SK-N-SH (cell line): ENCODE data around the gene TAC4. TPM values are rescaled to one million over a fixed set of nuclear protein-coding genes. Genes with fewer than 3 reads are reported as not detected.

Source experiments
- CTCF ChIA-PET: fragments of 300-600, 350-600 bp; formaldehyde crosslinking; extraction: SDS; loops from one replicate; lab custom pipeline; 2021; lab: Yijun Ruan, JAX
- POLR2A ChIA-PET: fragments of 350-600 bp; sonication (Branson Sonifier 250); formaldehyde crosslinking; extraction: SDS; loops from one replicate; lab custom pipeline; 2020; ENCODE audit warnings: antibody characterized with exemption, inconsistent platforms; lab: Yijun Ruan, JAX
- DNase-seq: peaks from one replicate; pipeline ENCODE4 v3.0.0; 2012
- H2AFZ ChIP-seq: fragments of 200-600 bp; sonication (generic); 2 replicates; pipeline ENCODE4 v1.8.1; 2016; ENCODE audit warnings: antibody characterized with exemption, mild to moderate bottlenecking, low read depth
- H3F3A ChIP-seq: fragments of 200-600 bp; sonication (generic); replicated peaks from 2 replicates; pipeline ENCODE3; 2016; ENCODE audit warnings: antibody characterized with exemption, mild to moderate bottlenecking; ENCODE audit not compliant: insufficient read depth
- H3K27ac ChIP-seq, 2 experiments: fragments of 200-500 bp in 1 of 2; fragments of 200-600 bp in 1 of 2; sonication (Bioruptor generic) in 1 of 2; sonication (generic), shearing (Covaris generic) in 1 of 2; 2 replicates each; pipeline versions ENCODE4 v1.5.1 to v1.6.1; 2014 to 2016; ENCODE audit warnings: low read depth in 2 of 2, inconsistent platforms in 1 of 2, low read length in 1 of 2, mild to moderate bottlenecking in 1 of 2, mixed read lengths in 1 of 2
- H3K27me3 ChIP-seq: fragments of 200-600 bp; sonication (generic), shearing (Covaris generic); 2 replicates; pipeline ENCODE4 v1.6.1; 2016; ENCODE audit warnings: mixed run types; ENCODE audit not compliant: insufficient read depth
- H3K36me3 ChIP-seq, 2 experiments: fragments of 200-500 bp in 1 of 2; fragments of 200-600 bp in 1 of 2; sonication (Bioruptor generic) in 1 of 2; sonication (generic) in 1 of 2; replicated peaks in 1 of 2; 2 replicates each; pipeline versions ENCODE3 to v1.5.1; 2014 to 2016; ENCODE audit warnings: low read length in 1 of 2, mild to moderate bottlenecking in 1 of 2; ENCODE audit not compliant: insufficient read depth in 2 of 2, control insufficient read depth in 1 of 2
- H3K4me1 ChIP-seq, 2 experiments: fragments of 200-500 bp in 1 of 2; fragments of 200-600 bp in 1 of 2; sonication (Bioruptor generic) in 1 of 2; sonication (generic), shearing (Covaris generic) in 1 of 2; 2 replicates each; pipeline versions ENCODE4 v1.5.1 to v1.6.1; 2014 to 2016; ENCODE audit warnings: low read depth in 1 of 2, low read length in 1 of 2, mixed run types in 1 of 2; ENCODE audit not compliant: insufficient read depth in 2 of 2, control insufficient read depth in 1 of 2
- H3K4me2 ChIP-seq: fragments of 200-600 bp; sonication (generic), shearing (Covaris generic); 2 replicates; pipeline ENCODE4 v1.6.1; 2017; ENCODE audit warnings: mixed run types
- H3K4me3 ChIP-seq, 2 experiments: fragments of 200-500 bp in 1 of 2; fragments of 200-600 bp in 1 of 2; sonication (Bioruptor generic) in 1 of 2; sonication (generic), shearing (Covaris generic) in 1 of 2; 2 replicates each; pipeline versions ENCODE4 v1.5.1 to v1.8.1; 2014 to 2016; ENCODE audit warnings: low read depth in 2 of 2, inconsistent platforms in 1 of 2, low read length in 1 of 2, mild to moderate bottlenecking in 1 of 2, mixed read lengths in 1 of 2, moderate library complexity in 1 of 2
- H3K79me2 ChIP-seq: fragments of 200-600 bp; sonication (generic); 2 replicates; pipeline ENCODE4 v1.8.1; 2017; ENCODE audit warnings: mild to moderate bottlenecking; ENCODE audit not compliant: insufficient read depth
- H3K9ac ChIP-seq: fragments of 200-600 bp; sonication (generic); 2 replicates; pipeline ENCODE4 v1.6.1; 2017; ENCODE audit warnings: mixed run types
- H3K9me2 ChIP-seq: fragments of 200-600 bp; sonication (generic); 2 replicates; pipeline ENCODE4 v1.6.1; 2017; ENCODE audit warnings: mixed run types
- H3K9me3 ChIP-seq: fragments of 200-600 bp; sonication (generic); 2 replicates; pipeline ENCODE4 v1.6.1; 2017; ENCODE audit warnings: mixed run types, mild to moderate bottlenecking, moderate library complexity
- H4K20me1 ChIP-seq: fragments of 200-600 bp; sonication (generic); 2 replicates; pipeline ENCODE4 v1.6.1; 2017; ENCODE audit warnings: mild to moderate bottlenecking, mixed run types; ENCODE audit not compliant: insufficient read depth
- CHD2 ChIP-seq: fragments of 150-350 bp; IDR thresholded peaks from 2 replicates; pipeline ENCODE4 v1.6.1; 2018; ENCODE audit warnings: low read length; ENCODE audit not compliant: partially characterized antibody
- EZH2phosphoT487 ChIP-seq: fragments of 200-600 bp; sonication (generic); IDR thresholded peaks from 2 replicates; pipeline ENCODE4 v1.6.1; 2017; ENCODE audit warnings: low read depth, mixed run types, mild to moderate bottlenecking, antibody characterized with exemption, moderate library complexity, borderline replicate concordance
- FOSL2 ChIP-seq: IDR thresholded peaks from 2 replicates; pipeline ENCODE4 v1.4.0; 2012; ENCODE audit warnings: low read depth, mild to moderate bottlenecking, moderate library complexity, borderline replicate concordance
- FOXM1 ChIP-seq: IDR thresholded peaks from 2 replicates; pipeline ENCODE4 v1.4.0; 2012; ENCODE audit warnings: low read depth, mild to moderate bottlenecking
- GABPA ChIP-seq: IDR thresholded peaks from 2 replicates; pipeline ENCODE4 v1.4.0; 2012; ENCODE audit warnings: low read depth, mild to moderate bottlenecking
- GATA2 ChIP-seq: sonication (generic); formaldehyde crosslinking; IDR thresholded peaks from 2 replicates; pipeline ENCODE4 v1.5.0; 2020; ENCODE audit warnings: mild to moderate bottlenecking, missing genetic modification reagents
- MEF2A ChIP-seq: IDR thresholded peaks from 2 replicates; pipeline ENCODE4 v1.4.0; 2012; ENCODE audit warnings: low read depth, borderline replicate concordance
- MXI1 ChIP-seq: IDR thresholded peaks from 2 replicates; pipeline ENCODE4 v1.6.1; 2012; ENCODE audit warnings: mild to moderate bottlenecking, low read depth, low read length, improper control_type of control experiment
- NFIC ChIP-seq: IDR thresholded peaks from 2 replicates; pipeline ENCODE4 v1.4.0; 2012; ENCODE audit warnings: borderline replicate concordance
- PBX3 ChIP-seq: IDR thresholded peaks from 2 replicates; pipeline ENCODE4; 2012
- RAD21 ChIP-seq: IDR thresholded peaks from 2 replicates; pipeline ENCODE4 v1.6.1; 2012; ENCODE audit warnings: mild to moderate bottlenecking, low read length
- RCOR1 ChIP-seq: fragments of 150-350 bp; IDR thresholded peaks from 2 replicates; pipeline ENCODE4 v1.6.1; 2017; ENCODE audit warnings: antibody characterized with exemption, low read length
- RFX5 ChIP-seq: IDR thresholded peaks from 2 replicates; pipeline ENCODE4 v1.6.1; 2012; ENCODE audit warnings: mild to moderate bottlenecking, improper control_type of control experiment, low read length
- SIN3A ChIP-seq: IDR thresholded peaks from 2 replicates; pipeline ENCODE4 v1.6.1; 2012; ENCODE audit warnings: low read depth, mild to moderate bottlenecking, low read length, moderate library complexity, borderline replicate concordance
- TAF1 ChIP-seq: IDR thresholded peaks from 2 replicates; pipeline ENCODE4 v1.6.1; 2012; ENCODE audit warnings: low read depth, mild to moderate bottlenecking, low read length, moderate library complexity, borderline replicate concordance
- TEAD4 ChIP-seq: IDR thresholded peaks from 2 replicates; pipeline ENCODE4 v1.4.0; 2012; ENCODE audit warnings: mild to moderate bottlenecking, borderline replicate concordance; ENCODE audit not compliant: insufficient read depth
- USF1 ChIP-seq: IDR thresholded peaks from 2 replicates; pipeline ENCODE4 v1.4.0; 2012; ENCODE audit warnings: low read depth, borderline replicate concordance
- YY1 ChIP-seq: IDR thresholded peaks from 2 replicates; pipeline ENCODE4 v1.4.0; 2012; ENCODE audit warnings: low read depth, mild to moderate bottlenecking
- WGBS: methylation state at CpG from one replicate; pipeline ENCODE4 v1.1.6; 2017; ENCODE audit warnings: low lambda C conversion rate; 5-methylcytosine and 5-hydroxymethylcytosine counted together
- polyA plus RNA-seq, 3 experiments: library from polyadenylated mRNA; depleted of rRNA; stranded (reverse); fragments of >200 nt; gene quantifications; 2 replicates each; pipeline ENCODE4 v1.2.3, GENCODE V29; 2012
- TF ChIP-seq, protein P1 (sequence below): IDR thresholded peaks from 2 replicates; pipeline ENCODE4 v1.4.0; 2012; ENCODE audit warnings: low read depth
- TF ChIP-seq, protein P2 (sequence below): fragments of 150-350 bp; IDR thresholded peaks from 2 replicates; pipeline ENCODE4 v1.6.1; 2017; ENCODE audit warnings: antibody characterized with exemption, low read length, low read depth, borderline replicate concordance

The TAC4 gene
- polyA plus RNA-seq, 1 of the 3 experiments (the other 2 are of a cell fraction), result not detected

DNA sequence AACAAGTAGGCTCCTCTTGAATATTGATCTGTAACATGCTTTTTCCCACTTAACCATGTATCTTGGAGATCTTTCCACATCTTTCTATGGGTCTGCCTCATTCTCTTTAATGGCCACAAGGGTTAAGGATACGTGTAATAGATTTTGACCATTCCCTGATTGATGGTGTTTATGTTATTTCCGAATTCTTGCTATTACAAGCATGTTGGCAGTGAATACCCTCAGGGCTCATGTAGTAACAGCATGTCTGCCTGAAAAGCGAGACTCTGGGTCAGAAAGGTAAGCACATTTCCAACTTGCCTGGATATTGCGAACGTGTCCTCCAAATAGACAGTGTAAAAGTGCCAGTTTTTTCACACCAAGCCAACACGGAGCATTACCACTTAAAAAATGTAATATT lies 5.0 kb downstream of the TAC4 start:
- ChIA-PET POLR2A (no interaction called here), CTCF (interaction anchor here (0.6 to 40.4 kb wide), 5 partner anchors 9 to 251 kb away, joined by 3 to 1665 read pairs (median 3); partner anchors contain the start of gene DLX3)
- H3K79me2 ChIP-seq, result no peaks in the 10 kb centered on the region
- WGBS, result 93% methylated on average over 6 of the region's 6 CpGs
- H3K4me1 ChIP-seq, result peaks cover 0 to 6% of the 10 kb centered on the region in 2 experiments; a peak in 1 of 4 replicates
- H3K4me2 ChIP-seq, result no peak overlapping the region
- H3K9ac ChIP-seq, result no peak overlapping the region
- DNase-seq, result no peak
- no peaks in the 10 kb centered on the region for H3K9me2 ChIP-seq
- no peak overlapping the region for H3K4me3 ChIP-seq
- no peak for TF ChIP-seq NFIC
- TF ChIP-seq CHD2, result no peak
- TF ChIP-seq USF1, result no peak
- TF ChIP-seq TAF1, result no peak
- TF ChIP-seq MEF2A, result no peak
- TF ChIP-seq GABPA, result no peak
- TF ChIP-seq, protein P1, sequence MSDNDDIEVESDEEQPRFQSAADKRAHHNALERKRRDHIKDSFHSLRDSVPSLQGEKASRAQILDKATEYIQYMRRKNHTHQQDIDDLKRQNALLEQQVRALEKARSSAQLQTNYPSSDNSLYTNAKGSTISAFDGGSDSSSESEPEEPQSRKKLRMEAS, result no peak
- no peak for TF ChIP-seq EZH2phosphoT487
- no peak for TF ChIP-seq RCOR1
- TF ChIP-seq TEAD4, result no peak
- no peak for TF ChIP-seq MXI1
- no peak for TF ChIP-seq YY1
- TF ChIP-seq SIN3A, result no peak
- TF ChIP-seq RAD21, result no peak
- TF ChIP-seq PBX3, result no peak
- no peak for TF ChIP-seq FOXM1
- no peak for TF ChIP-seq GATA2 (CRISPR knock-in tag)
- no peak for TF ChIP-seq RFX5
- TF ChIP-seq, protein P2, sequence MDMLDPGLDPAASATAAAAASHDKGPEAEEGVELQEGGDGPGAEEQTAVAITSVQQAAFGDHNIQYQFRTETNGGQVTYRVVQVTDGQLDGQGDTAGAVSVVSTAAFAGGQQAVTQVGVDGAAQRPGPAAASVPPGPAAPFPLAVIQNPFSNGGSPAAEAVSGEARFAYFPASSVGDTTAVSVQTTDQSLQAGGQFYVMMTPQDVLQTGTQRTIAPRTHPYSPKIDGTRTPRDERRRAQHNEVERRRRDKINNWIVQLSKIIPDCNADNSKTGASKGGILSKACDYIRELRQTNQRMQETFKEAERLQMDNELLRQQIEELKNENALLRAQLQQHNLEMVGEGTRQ, result no peak
- TF ChIP-seq FOSL2, result no peak
- H3K9me3 ChIP-seq, result no peaks in the 10 kb centered on the region
- no peaks in the 10 kb centered on the region for H3K36me3 ChIP-seq
- no peaks in the 10 kb centered on the region for H4K20me1 ChIP-seq
- H2AFZ ChIP-seq, result no peak overlapping the region
- H3K27me3 ChIP-seq, result no peaks in the 10 kb centered on the region
- H3F3A ChIP-seq, result peaks cover 4% of the 10 kb centered on the region
- H3K27ac ChIP-seq, result no peak overlapping the region
